Kidney (tissue), 14 donors: ENCODE measurements around the gene ZNF41. TPM values are rescaled to one million over a fixed set of nuclear protein-coding genes. Genes with fewer than 3 reads are reported as not detected.

Experiments
- DNase-seq, 5 donors: peaks; one replicate each; pipeline ENCODE4 v3.0.0-alpha.2; 2013 to 2020
- FAIRE-seq: peaks from 2 replicates; lab custom pipeline; 2012; peaks lifted over from hg19 to GRCh38; lab: Jason Lieb, UNC
- H3K27ac ChIP-seq, 2 donors: one replicate each; pipeline ENCODE4 v1.7.0; 2013; ENCODE audit warnings: low read depth in 2 of 2, low read length in 2 of 2, inconsistent platforms in 1 of 2
- H3K27me3 ChIP-seq: one replicate; pipeline ENCODE4 v1.7.1; 2013; ENCODE audit warnings: low read length, inconsistent platforms; ENCODE audit not compliant: control insufficient read depth, insufficient read depth
- H3K36me3 ChIP-seq, 3 donors: one replicate each; pipeline versions ENCODE4 v1.7.0 to v1.7.1; 2013; ENCODE audit warnings: low read length in 3 of 3, control low read depth in 1 of 3, inconsistent platforms in 1 of 3; ENCODE audit not compliant: insufficient read depth in 3 of 3, control insufficient read depth in 2 of 3
- H3K4me1 ChIP-seq, 3 donors: one replicate each; pipeline versions ENCODE4 v1.7.0 to v1.7.1; 2013; ENCODE audit warnings: low read length in 3 of 3, inconsistent platforms in 1 of 3, low read depth in 1 of 3; ENCODE audit not compliant: control insufficient read depth in 2 of 3, insufficient read depth in 2 of 3
- H3K4me3 ChIP-seq, 3 donors: one replicate each; pipeline versions ENCODE4 v1.7.0 to v1.8.1; 2013; ENCODE audit warnings: low read length in 3 of 3, control low read depth in 1 of 3, inconsistent platforms in 1 of 3
- H3K9ac ChIP-seq, 3 donors: one replicate each; pipeline versions ENCODE4 v1.7.0 to v1.7.1; 2013; ENCODE audit warnings: low read length in 3 of 3, control low read depth in 1 of 3, inconsistent platforms in 1 of 3
- H3K9me3 ChIP-seq, 3 donors: one replicate each; pipeline versions ENCODE4 v1.7.0 to v1.7.1; 2013; ENCODE audit warnings: low read length in 3 of 3, control low read depth in 1 of 3, inconsistent platforms in 1 of 3; ENCODE audit not compliant: control insufficient read depth in 2 of 3, insufficient read depth in 1 of 3
- CTCF ChIP-seq: IDR thresholded peaks from 3 replicates; pipeline ENCODE4 v1.5.1; 2012; ENCODE audit warnings: mild to moderate bottlenecking, moderate library complexity, borderline replicate concordance; ENCODE audit not compliant: insufficient read depth; ENCODE audit errors: extremely low read depth
- intact Hi-C: fragments of 100-400 bp; cut with DNase I; formaldehyde crosslinking; loops from one replicate; pipeline ENCODE4 v1.11.1; 2022
- polyA plus RNA-seq: library from polyadenylated mRNA; stranded (reverse); fragments of 350-450 nt; fragmentation: Illumina TruSeq; extraction: RNeasy Lipid Tissue Mini Kit (QIAGEN cat#74804); gene quantifications from one replicate; pipeline ENCODE4 v1.2.3, GENCODE V29; 2014; ENCODE audit warnings: low read depth, low replicate concordance; ENCODE audit not compliant: insufficient read depth
- total RNA-seq: library from RNA; stranded (reverse); fragmentation: NEBNext Ultra II Directional; extraction: Animal tissue kit (Norgen Biotek cat#: 25700); gene quantifications from one replicate; pipeline ENCODE4 v1.2.1, GENCODE V29; 2021
- donor health status: control.
- donor health status: control.
- donor health status: control.
- donor health status: control.
- donor health status: control.
- donor health status: DM: yes; HTN: yes; CAD: no.
- donor health status: Normal renal cell carcinoma (clear cell type).

Gene ZNF41
- total and polyA plus RNA-seq, 2 donors from 2014 or later: 2.5 to 12.7 TPM

- no peak overlapping the region for H3K9ac ChIP-seq
- no peak overlapping the region for H3K4me3 ChIP-seq
- no peak for DNase-seq
- no peaks in the 10 kb centered on the region for H3K27me3 ChIP-seq
- H3K9me3 ChIP-seq: peaks cover 2 to 24% (median 3%) of the 10 kb centered on the region in 3 donors
- intact Hi-C loops: no loop called here
- no peaks in the 10 kb centered on the region for H3K4me1 ChIP-seq
- no peak overlapping the region for H3K27ac ChIP-seq
- no peak for TF ChIP-seq CTCF
- H3K36me3 ChIP-seq: peaks cover 0 to 13% (median 9%) of the 10 kb centered on the region in 3 donors
- no peak for FAIRE-seq
Measured at GRCh38 chrX:47446971-47447370, 36.1 kb downstream of the ZNF41 start.

- TF ChIP-seq CTCF: no peak
- DNase-seq: no peak
- no peak overlapping the region for H3K9ac ChIP-seq
- no peaks in the 10 kb centered on the region for H3K4me1 ChIP-seq
- H3K27ac ChIP-seq: no peak overlapping the region
- intact Hi-C loops: no loop called here
- H3K9me3 ChIP-seq: peaks cover 2 to 24% (median 3%) of the 10 kb centered on the region in 3 donors
- no peaks in the 10 kb centered on the region for H3K27me3 ChIP-seq
- FAIRE-seq: no peak
- H3K4me3 ChIP-seq: no peak overlapping the region
- H3K36me3 ChIP-seq: peaks cover 0 to 13% (median 9%) of the 10 kb centered on the region in 3 donors
Measured at GRCh38 chrX:47446431-47446830, 36.6 kb downstream of the ZNF41 start.

GRCh38 chrX:47430925-47431324 lies 52.1 kb downstream of the ZNF41 start:
- FAIRE-seq (no peak), DNase-seq (no peak)
- H3K4me3 ChIP-seq: no peak overlapping the region

More at GRCh38 chrX:47430925-47431324, 52.1 kb downstream of the ZNF41 start:
- H3K27ac ChIP-seq: no peak overlapping the region
- no peaks in the 10 kb centered on the region for H3K9me3 ChIP-seq
- TF ChIP-seq CTCF: no peak
- H3K4me1 ChIP-seq: no peaks in the 10 kb centered on the region
- no peaks in the 10 kb centered on the region for H3K27me3 ChIP-seq
- intact Hi-C loops: no loop called here
- no peaks in the 10 kb centered on the region for H3K36me3 ChIP-seq
- H3K9ac ChIP-seq: no peak overlapping the region
